C4-2B (cell line): Measurements from ENCODE around the gene SEMA4D.
"Not testable (repeated sequence)": the region's sequence is repeated elsewhere in the genome, so short reads cannot be mapped to it uniquely, and the experiment has no call there.

Experiments
- CTCF ChIP-seq: fragments of 450-650 bp; conservative IDR thresholded peaks from 2 replicates; pipeline ENCODE4 v1.5.1; 2017; ENCODE audit warnings: mild to moderate bottlenecking
- ZFX ChIP-seq: fragments of 450-650 bp; IDR thresholded peaks from 2 replicates; pipeline ENCODE4 v1.6.1; 2017

- TF ChIP-seq CTCF, ZFX: not testable (repeated sequence)
Observed at GRCh38 chr9:89343812-89344211, 154.1 kb downstream of the SEMA4D start.
